Vagina (tissue), 2 donors: ENCODE data around the gene TRABD2B.

Source experiments
- POLR2AphosphoS5 ChIP-seq, 2 donors: sonication (generic); formaldehyde crosslinking; IDR thresholded peaks; one replicate each; pipeline ENCODE4 v1.9.0; 2017; ENCODE audit warnings: antibody characterized with exemption in 2 of 2, mild to moderate bottlenecking in 2 of 2, low read depth in 1 of 2; ENCODE audit not compliant: insufficient read depth in 1 of 2
- TF ChIP-seq, protein P1 (sequence below), 3 experiments: fragments of 450-650 bp in 2 of 3; fragments of 200-600 bp in 1 of 3; sonication (generic) in 1 of 3; IDR thresholded peaks; one replicate each; pipeline ENCODE4 v1.5.1; 2017 to 2019; ENCODE audit warnings: antibody characterized with exemption in 3 of 3, mild to moderate bottlenecking in 2 of 3, moderate library complexity in 2 of 3

DNA sequence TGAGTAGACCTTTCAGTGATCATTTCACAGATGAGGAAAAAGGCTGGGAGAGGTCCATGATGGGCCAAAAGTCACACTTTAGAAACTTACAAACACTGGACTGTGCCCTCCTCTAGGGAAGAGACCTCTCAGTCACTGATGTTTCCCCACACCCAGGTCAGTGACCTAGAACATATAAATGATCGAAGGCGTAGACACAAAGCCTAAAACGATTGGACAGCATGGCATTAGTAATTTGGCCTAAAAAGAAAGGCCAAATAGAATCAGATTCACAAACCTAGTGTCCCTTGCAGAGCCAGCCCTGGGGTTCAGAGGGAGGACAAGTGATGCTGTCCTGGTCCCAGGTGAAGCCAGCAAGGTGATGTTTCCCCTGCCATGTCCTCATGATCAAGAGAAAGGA lies 27.7 kb downstream of the TRABD2B start:
- TF ChIP-seq POLR2AphosphoS5 (IDR thresholded peaks at IDR 0.05; ENCODE audit: insufficient read depth in 1 of 2, low read depth in 1 of 2), result no peak
- TF ChIP-seq, protein P1, sequence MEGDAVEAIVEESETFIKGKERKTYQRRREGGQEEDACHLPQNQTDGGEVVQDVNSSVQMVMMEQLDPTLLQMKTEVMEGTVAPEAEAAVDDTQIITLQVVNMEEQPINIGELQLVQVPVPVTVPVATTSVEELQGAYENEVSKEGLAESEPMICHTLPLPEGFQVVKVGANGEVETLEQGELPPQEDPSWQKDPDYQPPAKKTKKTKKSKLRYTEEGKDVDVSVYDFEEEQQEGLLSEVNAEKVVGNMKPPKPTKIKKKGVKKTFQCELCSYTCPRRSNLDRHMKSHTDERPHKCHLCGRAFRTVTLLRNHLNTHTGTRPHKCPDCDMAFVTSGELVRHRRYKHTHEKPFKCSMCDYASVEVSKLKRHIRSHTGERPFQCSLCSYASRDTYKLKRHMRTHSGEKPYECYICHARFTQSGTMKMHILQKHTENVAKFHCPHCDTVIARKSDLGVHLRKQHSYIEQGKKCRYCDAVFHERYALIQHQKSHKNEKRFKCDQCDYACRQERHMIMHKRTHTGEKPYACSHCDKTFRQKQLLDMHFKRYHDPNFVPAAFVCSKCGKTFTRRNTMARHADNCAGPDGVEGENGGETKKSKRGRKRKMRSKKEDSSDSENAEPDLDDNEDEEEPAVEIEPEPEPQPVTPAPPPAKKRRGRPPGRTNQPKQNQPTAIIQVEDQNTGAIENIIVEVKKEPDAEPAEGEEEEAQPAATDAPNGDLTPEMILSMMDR (IDR thresholded peaks at IDR 0.05), result no peak
